Measurements from ENCODE around the gene CCDC85C.

Gene CCDC85C

DNA sequence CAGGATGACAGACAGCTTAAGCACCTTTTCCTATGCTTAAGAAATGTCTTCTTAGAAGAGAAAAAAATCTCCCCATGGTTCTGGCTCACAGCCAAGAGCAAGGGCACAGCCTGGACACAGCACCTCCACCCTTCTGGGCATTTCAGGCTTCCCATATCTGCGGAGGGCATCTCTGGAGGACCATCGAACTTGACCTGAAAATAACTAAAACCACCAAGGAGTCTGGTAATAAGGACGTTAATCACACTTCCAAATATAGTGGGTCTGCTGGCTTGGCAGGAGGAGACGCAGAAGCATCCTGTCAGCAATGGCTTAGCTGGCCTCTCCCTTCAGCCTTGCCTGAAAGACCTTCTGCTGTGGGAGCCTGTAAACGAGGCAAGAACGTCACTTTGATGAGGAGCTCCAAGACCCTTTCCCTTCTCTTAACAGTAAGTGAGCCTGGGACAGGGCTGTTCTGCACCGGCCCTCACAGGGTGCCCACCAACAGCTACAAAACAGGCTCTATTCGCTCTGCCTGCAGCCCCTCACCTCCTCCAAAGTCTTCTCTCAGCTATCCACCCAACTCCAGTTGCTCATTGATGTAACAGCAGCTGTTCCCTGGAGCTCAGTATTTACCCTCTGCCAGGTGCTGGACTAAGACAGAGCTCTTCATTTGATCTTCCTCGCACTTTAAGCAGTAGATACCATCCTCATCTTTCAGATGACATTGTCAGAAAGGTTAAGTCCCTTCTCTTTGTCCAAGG is 136.5 kb downstream of the CCDC85C start:
- DNase-seq, result no peak

DNA sequence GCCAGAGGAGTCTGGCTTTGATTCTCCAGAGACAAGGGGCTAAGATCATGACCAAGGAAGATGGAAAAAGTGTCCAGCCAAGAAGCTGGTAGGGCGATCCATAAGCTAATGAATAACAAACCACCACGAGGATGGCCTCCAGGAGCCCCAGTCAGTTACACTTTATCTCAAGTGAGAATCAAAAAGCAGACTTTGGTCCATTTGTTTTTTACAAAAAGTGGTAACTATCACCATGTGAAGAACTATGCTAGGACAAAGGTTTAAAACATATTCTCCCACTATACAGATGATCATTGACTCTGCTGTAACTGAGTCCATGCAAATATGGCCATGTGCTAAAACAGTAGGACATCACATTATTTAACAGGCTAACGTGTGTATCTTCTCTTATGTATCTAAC is 137.2 kb downstream of the CCDC85C start:
- no peak for DNase-seq

DNA sequence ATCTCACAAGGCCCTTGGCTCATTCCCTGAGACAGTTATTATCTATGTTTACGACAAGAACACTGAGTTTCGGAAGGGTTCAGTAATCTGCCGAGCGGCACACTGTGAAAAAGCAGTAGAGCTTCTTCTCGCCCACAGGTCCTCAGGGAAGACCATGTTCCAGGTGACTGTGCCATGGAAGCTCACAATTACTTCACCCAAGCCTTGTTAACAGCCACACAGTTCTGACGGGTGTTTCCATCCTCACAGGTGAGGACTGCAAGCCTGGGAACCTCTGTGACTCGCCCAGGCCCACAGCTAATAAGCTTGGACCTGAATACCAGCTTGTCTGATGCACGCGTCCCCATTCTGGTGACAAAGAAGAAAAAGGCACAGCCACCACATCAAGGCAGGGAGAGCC is 138.7 kb downstream of the CCDC85C start:
- DNase-seq, result no peak

DNA sequence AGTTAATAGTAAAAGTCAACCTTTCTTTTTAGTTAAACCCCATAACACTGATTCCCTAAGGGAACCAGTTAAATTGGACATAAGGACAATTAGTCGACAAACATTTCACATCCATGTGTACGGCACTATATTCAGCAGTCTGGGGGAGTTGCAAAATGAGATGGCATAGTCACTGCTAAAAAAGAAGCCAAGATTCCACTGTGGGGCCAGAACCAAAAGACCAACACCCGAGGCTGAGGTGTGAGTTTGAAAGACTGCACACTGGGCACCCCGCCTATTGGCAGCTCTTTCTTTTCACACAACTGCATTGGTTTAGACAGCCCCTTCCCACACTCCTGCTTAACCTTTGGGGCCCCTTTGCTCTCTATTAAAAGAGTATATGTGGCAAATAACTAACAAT is 140.0 kb downstream of the CCDC85C start:
- no peak for DNase-seq

DNA sequence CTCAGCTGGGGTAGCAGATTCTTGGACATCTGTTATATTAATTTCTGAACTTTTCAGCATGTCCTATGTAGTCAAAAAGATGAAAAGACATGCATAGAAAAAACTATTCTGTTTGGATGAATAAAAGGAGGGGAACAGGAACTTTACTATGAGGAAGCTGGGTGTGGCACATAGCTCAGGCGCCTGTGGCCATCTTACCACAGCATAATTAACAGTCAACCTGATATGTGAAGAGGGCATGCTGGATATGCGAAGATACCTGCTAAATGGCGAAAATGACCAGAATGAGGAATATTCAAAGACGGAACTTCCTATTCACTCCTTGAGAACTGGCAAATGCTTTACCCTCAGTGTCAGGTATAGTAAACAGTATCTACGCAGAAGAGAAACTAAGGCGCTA is 141.8 kb downstream of the CCDC85C start:
- DNase-seq, result no peak

DNA sequence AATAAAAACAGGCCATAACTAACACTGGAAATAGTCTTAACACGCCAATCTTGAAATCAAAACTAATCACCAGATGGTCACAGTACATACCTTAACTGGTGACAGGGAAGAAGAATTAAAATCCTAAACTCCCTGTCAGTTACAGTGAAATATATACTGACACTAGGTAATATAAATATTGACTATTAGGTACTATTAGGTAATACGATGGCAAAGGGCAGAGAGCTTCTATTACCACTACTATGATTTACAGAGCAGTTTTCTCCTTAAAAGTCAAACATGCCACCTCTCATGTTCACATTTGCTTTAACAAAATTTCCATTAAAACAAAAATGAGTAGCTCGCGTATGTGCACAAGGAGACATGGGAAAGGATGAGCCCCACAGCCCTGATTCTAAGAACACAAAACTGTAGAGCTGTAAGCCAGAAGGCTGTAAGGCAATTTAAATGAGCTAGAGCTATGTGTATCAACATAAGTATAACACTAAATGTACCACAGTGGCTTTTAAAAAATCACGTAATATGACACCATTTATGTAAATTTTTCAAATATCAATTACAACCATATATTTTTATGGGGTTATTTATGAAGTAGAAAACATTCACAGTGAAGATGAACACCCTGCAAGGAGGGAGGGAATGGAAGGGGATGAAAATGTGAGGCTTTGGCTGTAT is 142.5 kb downstream of the CCDC85C start:
- no peak for DNase-seq

DNA sequence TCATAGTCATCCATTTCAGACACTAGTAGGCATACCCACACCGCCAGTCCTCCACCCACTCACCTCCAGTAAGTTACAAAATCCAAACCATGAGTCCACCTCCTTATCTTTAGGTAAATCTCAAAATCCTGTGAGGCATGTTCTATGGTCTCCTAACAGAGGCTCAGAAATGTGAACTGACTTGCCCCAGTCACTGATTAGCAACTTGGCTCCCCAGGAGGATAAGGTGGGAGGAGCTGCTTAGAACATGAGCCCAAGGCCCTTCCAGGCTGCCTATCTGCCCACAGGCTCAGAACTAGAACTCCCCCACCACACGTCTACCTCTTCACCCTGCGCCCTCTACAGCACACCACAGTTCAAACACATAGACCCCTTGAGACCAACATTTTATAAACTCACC is 143.2 kb downstream of the CCDC85C start:
- no peak for DNase-seq

DNA sequence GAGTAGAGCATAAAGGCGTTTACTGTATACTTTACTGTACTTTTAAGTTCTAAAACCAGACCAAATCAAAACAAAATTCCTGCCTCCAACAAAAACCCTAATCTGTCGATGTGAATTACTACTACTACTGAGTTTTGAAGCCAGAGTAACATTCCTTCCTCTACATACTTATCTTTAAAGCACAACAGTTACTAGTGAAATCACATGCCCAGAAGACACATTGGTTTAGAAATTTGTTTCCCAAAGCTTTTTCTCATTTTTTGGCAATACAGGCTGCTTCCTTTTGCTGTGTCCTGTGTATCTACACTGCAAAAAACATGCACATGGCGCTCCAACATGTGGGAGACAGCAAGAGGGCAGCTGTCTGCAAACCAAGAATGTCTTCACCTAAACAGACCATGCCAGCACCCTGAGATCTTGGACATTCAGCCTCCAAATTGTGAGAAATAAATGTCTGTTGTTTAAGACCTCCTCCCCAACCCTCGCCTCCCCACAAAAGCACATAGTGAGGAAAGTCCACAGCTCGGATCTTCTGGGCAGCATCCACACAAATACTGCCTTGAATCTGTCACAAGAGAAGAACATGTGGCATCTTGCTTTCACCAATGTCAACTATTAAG is 144.4 kb downstream of the CCDC85C start:
- DNase-seq, result no peak

DNA sequence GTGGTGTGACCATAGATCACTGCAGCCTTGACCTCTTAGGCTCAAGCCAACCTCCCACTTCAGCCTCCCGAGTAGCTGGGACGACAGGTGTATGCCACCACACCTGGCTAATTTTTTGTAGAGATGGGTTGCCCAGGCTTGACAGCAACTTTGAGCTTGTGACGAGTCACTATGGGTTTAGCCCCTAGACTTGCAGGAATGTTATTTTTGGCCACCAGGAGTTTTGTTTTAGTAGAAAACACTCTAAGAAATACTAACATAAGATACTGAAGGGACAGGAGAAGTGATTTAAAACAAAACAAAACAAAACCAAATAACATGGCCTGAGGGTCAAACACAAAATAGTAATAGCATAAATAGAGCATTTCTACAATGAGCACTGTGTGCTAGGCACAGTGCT is 149.8 kb downstream of the CCDC85C start:
- no peak for DNase-seq

DNA sequence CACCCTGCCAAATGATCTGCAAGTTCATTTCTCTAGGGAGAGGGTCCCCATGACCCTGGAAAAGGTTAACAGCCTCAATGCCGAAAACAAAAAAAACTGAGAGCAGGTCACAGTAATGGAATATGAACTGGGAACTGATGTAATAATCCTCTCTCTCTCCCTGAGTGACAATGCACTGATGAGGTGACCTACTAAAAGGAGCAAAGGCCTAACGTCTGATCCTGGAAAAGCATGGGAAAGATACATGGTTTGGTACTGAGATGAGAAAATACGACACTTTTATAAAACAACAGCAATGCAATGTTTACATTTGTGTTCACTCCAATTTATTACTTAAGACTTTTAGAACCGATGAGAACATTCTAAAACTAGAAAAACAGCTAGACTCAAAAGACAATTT is 151.0 kb downstream of the CCDC85C start:
- DNase-seq, result no peak

DNA sequence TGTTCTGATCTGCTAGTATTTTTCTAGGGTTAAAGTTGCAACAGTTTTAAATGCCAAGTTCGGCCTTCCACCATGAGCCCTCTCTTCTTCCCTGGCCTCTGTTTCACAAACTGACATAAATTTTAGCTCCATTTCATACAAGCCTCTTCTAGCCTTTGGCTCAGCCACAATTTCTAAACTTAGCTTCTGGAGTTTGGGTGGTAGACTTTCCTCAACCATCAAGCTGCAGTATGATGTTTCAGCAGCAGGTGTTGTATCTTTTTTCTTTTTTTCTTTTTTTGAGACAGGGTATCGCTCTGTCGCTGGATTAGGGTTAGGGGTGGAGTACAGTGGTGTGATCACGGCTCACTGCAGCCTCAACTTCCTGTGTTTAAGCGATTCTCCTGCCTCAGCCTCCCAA is 152.8 kb downstream of the CCDC85C start:
- DNase-seq, result no peak

DNA sequence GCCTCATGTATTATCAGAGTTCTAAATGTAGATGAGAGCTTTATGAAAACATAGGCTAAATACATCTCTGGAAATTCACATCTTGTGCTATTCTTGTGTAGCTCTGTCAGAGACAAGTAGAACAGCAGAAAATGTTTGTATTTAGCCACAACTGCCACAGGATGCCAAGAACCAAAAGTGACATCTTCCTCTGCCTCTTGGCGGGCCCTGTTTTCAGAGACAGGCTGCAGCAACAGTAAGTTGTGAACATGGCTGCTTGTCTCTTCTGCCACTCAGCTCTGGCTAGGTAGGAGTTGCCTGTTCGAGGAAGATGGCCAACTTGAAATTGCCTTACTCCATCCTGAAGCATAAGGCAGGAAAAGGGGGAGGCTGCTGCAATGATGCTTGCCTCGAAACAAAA is 153.7 kb downstream of the CCDC85C start:
- DNase-seq, result no peak

Data from NCI-H748 treated with DMSO at 0.1 percent for 48 hours (cell line).